Measurements from ENCODE around the gene SDC3.

The SDC3 gene

GRCh38 chr1:30888975-30889374 lies 19.6 kb downstream of the SDC3 start:
- TF ChIP-seq RAD21 (IDR thresholded peaks at IDR 0.05; ENCODE audit: low read depth) (no peak), TAF1 (IDR thresholded peaks at IDR 0.05; ENCODE audit: low read depth) (no peak)

GRCh38 chr1:30888391-30888790 lies 20.2 kb downstream of the SDC3 start:
- TF ChIP-seq USF1 (IDR thresholded peaks at IDR 0.05) (no peak), YY1 (IDR thresholded peaks at IDR 0.05; ENCODE audit: low read depth) (no peak), TCF12 (IDR thresholded peaks at IDR 0.05; ENCODE audit: low read depth) (no peak), TAF1 (IDR thresholded peaks at IDR 0.05; ENCODE audit: low read depth) (no peak), EP300 (IDR thresholded peaks at IDR 0.05; ENCODE audit: borderline replicate concordance) (no peak), REST (IDR thresholded peaks at IDR 0.05; ENCODE audit: low read depth) (no peak), TEAD4 (IDR thresholded peaks at IDR 0.05) (no peak), RAD21 (IDR thresholded peaks at IDR 0.05; ENCODE audit: low read depth) (no peak), EGR1 (IDR thresholded peaks at IDR 0.05) (no peak), ZBTB7A (IDR thresholded peaks at IDR 0.05; ENCODE audit: low read depth) (no peak), CREB1 (IDR thresholded peaks at IDR 0.05; ENCODE audit: low read depth) (no peak), MAX (IDR thresholded peaks at IDR 0.05) (no peak), NFIC (IDR thresholded peaks at IDR 0.05) (no peak), FOXM1 (IDR thresholded peaks at IDR 0.05; ENCODE audit: borderline replicate concordance, low read depth) (no peak), CEBPB (IDR thresholded peaks at IDR 0.05) (no peak)

GRCh38 chr1:30887485-30888315 lies 20.9 kb downstream of the SDC3 start:
- TF ChIP-seq RAD21 (IDR thresholded peaks at IDR 0.05; ENCODE audit: low read depth) (no peak), TCF12 (IDR thresholded peaks at IDR 0.05; ENCODE audit: low read depth) (no peak), YY1 (IDR thresholded peaks at IDR 0.05; ENCODE audit: low read depth) (no peak)

GRCh38 chr1:30886710-30887428 lies 21.7 kb downstream of the SDC3 start:
- TF ChIP-seq NFIC (IDR thresholded peaks at IDR 0.05) = no peak

- TF ChIP-seq ZBTB7A (IDR thresholded peaks at IDR 0.05; ENCODE audit: low read depth) (no peak), YY1 (IDR thresholded peaks at IDR 0.05; ENCODE audit: low read depth) (no peak), MAX (IDR thresholded peaks at IDR 0.05) (no peak), REST (IDR thresholded peaks at IDR 0.05; ENCODE audit: low read depth) (no peak), FOXM1 (IDR thresholded peaks at IDR 0.05; ENCODE audit: borderline replicate concordance, low read depth) (no peak), RAD21 (IDR thresholded peaks at IDR 0.05; ENCODE audit: low read depth) (no peak), TCF12 (IDR thresholded peaks at IDR 0.05; ENCODE audit: low read depth) (no peak), USF1 (IDR thresholded peaks at IDR 0.05) (no peak)
Observed at GRCh38 chr1:30885570-30886522, 22.7 kb downstream of the SDC3 start.

All from Ishikawa (cell line).